Daoy (cell line): Measurements from ENCODE around the gene UTP14C. TPM values are rescaled to one million over a fixed set of nuclear protein-coding genes. Genes with fewer than 3 reads are reported as not detected.
"Not testable (repeated sequence)": the region's sequence is repeated elsewhere in the genome, so short reads cannot be mapped to it uniquely, and the experiment has no call there.

Experiments used
- DNase-seq: peaks from one replicate; pipeline ENCODE4 v3.0.0-alpha.2; 2015; ENCODE audit warnings: low read depth
- total RNA-seq: library from RNA; depleted of rRNA; stranded (reverse); fragments of >200 nt; shearing (Covaris generic); gene quantifications from 2 replicates; pipeline ENCODE4 v1.2.3, GENCODE V29; 2014

The UTP14C gene
- total RNA-seq, 1 experiment from 2014 or later, result 5.8 TPM

DNA sequence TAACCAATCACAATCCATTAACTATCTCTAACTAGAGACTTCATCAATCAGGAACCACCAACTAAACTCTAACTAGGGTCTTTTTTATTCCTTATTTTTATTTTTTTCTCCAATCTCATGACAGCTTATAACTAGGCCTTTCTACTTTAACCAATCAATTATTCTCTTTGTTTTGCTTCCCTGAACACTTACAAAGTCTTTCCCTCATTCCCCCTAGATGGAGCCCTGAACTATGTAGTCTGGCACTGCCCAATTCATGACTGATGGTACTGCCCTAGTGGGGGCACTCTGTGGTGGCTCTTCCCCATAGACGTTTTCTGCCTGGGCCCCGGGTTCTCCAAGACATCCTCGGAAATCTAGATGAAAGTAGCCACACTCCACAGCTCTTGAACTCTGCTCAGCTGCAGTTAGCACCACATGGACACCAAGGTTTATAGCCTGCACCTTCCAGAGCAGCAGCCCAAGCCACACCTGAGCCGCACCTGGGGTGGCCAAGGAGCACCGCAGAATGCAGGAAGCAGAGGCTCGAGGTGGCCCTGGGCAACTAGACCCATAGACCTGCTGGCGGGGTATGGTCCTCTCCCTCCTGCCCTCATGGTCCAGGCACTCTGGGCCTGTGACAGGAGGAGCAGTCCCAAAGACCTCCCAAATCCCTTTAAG lies 19.9 kb upstream of the UTP14C start:
- DNase-seq, result no peak

DNA sequence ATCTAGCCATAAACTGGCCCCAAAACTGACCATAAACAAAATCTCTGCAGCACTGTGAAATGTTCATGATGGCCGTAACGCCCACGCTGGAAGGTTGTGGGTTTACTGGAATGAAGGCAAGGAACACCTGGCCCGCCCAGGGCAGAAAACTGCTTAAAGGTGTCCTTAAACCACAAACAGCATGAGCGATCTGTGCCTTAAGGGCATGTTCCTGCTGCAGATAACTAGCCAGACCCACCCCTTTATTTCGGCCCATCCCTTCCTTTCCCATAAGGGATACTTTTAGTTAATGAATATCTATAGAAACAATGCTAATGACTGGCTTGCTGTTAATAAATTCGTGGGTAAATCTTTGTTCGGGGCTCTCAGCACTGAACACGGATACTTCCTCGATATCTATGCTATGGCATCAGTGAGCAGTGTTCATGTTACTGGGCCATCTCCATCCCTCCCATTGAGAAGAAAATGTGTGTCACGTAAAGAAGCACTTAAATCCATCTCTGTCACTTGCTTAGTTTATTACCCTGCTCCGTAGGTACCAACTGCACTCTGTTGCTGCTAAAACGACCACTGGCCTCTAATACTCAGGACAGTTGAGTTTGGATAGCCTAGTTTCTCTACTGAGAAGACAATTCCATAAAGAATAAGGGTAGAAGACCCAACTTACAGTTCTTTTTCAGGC lies 18.5 kb upstream of the UTP14C start:
- no peak for DNase-seq

DNA sequence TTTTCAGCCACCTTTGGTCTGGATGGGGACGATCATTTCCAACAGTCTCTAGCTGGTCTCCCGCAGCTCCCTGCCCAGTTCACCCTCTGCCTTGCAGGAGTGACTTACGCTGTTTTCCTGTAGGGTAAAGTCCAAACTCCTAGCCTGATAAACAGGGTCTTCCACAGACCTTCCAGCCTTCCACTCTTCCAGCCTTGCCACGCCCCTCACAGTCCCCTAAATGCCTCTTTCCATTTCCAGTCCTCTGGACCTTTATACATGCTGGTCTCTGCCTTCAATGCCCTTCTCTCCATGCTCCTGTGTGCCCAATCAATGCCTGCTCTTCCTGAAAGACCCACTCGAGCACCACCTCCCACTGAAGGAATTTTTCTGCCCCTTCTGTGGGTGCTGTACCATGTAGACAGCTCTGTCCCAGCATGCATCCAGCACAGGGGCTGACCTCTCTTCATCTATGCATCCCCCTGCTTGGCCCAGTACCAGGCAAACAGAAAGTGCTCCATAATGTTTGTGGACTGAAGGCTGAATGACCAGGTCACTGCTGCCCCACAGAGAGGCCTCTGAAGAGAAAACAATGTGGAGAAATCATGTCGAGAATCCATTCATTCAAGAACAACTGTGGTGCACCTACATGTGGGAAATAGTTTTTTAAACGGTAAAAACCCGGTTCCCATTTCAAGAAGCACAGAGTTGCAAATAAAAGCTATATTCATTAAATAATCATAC lies 17.8 kb upstream of the UTP14C start:
- no peak for DNase-seq

GRCh38 chr13:52009946-52010345 lies 14.5 kb upstream of the UTP14C start:
- no peak for DNase-seq

DNA sequence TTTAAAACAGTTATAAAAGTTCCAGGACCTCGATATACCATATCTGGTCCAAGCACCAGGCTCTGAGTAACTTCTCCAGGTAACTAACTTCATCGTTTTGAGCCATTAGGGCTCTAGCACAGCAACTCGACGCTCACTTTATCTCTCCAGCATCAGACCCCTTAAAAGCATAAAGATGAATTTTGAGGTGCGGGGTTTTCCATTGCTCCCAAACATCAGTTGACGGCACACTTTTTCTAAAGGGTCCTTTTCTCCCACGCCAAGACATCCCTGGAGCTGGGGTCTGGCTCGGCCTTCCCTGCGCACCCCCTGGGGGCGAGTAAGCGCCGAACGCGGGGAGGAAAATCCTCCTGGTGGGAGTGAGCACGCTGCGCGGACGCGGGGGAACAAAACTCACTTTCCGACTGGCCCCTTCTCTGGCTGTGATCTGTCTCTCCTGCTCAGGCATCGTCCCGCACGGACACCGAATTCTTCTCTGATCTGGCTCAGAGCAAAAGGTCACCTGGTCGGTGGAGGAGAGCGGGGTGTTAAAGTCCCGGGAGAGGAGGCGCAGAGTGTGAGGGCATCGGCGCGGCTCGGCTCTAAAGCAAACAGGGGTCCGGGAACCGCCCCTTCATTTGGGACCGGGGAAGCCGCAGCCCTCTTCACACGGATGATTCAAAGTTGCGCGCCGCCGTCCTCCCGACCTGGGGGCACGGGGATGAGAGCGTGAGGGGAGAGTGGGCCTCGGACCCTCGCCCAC lies 13.4 kb upstream of the UTP14C start, which contains the start of gene ATP7B:
TSS of gene ATP7B (minus strand) at position 561 of the 742 bp plus-strand sequence. CDS start at position 448, 113 bp downstream.
- DNase-seq, result no peak

- DNase-seq, result peak; percentile 96
Observed at GRCh38 chr13:52011632-52012511, 12.6 kb upstream of the UTP14C start, which contains the start of gene ALG11. ALG11 (plus strand) TSS chr13:52012398; CDS start chr13:52012419, 21 bp downstream.

DNA sequence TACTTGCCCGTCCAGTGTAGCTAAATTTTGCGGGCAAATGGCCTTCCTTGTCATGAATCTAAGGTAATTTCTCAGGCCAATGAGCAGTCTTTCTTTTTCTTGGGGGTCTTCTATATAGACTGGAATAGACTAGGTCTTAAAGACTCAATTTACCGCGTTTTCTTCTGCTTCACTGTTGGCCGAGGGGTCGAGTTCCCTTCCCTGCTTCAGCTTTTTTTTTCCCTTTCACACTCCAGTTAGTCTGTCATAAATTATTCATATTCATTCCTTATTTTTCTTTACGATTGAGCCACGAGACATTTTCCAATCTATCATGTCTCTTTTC lies 12.0 kb upstream of the UTP14C start:
- DNase-seq, result no peak

GRCh38 chr13:52016296-52016695 lies 8.2 kb upstream of the UTP14C start:
- DNase-seq, result no peak

- no peak for DNase-seq
Observed at GRCh38 chr13:52020191-52020590, 4.3 kb upstream of the UTP14C start.

GRCh38 chr13:52022356-52022755 lies 2.1 kb upstream of the UTP14C start:
- no peak for DNase-seq

GRCh38 chr13:52025475-52026245 lies 1.2 kb downstream of the UTP14C start:
- no peak for DNase-seq

GRCh38 chr13:52026246-52026626 lies 1.7 kb downstream of the UTP14C start:
- no peak for DNase-seq

DNA sequence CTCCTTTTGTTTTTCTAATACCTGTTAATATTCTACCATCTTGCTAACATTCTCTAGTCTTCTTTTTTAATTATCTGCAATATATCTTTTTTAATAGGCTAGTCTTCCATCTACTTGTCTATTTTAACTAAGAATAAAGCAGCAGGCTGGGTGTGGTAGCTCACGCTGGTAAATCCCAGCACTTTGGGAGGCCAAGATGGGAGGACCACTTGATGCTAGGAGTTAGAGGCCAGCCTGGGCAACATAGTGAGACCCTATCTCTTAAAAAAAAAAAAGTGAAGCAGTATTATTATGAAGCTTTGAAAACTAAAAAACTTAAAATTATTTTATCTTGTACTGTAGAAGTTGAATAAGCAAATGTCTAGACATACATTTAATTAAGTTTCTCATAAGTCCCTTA lies 3.3 kb downstream of the UTP14C start:
- DNase-seq, result no peak

DNA sequence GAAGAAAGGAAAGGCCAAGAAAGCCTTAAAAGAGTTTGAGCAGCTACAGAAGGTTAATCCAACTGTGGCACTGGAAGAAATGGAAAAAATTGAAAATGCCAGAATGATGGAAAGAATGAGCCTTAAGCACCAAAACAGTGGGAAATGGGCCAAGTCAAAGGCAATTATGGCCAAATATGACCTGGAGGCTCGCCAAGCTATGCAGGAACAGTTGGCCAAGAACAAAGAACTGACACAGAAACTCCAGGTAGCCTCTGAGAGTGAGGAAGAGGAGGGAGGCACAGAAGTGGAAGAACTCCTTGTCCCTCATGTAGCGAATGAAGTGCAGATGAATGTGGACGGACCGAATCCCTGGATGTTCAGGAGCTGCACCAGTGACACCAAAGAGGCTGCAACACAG lies 5.1 kb downstream of the UTP14C start:
- no peak for DNase-seq

GRCh38 chr13:52030401-52030800 lies 5.9 kb downstream of the UTP14C start:
- not testable (repeated sequence) for DNase-seq

GRCh38 chr13:52033039-52033438 lies 8.5 kb downstream of the UTP14C start:
- no peak for DNase-seq

GRCh38 chr13:52034616-52035226 lies 10.2 kb downstream of the UTP14C start:
- no peak for DNase-seq

GRCh38 chr13:52036037-52036436 lies 11.5 kb downstream of the UTP14C start:
- DNase-seq, result no peak

- DNase-seq, result no peak
Observed at GRCh38 chr13:52043675-52044074, 19.2 kb downstream of the UTP14C start.

- DNase-seq, result no peak
Observed at GRCh38 chr13:52047463-52047862, 23.0 kb downstream of the UTP14C start.
